ENCODE measurements around the gene KSR1. TPM values are rescaled to one million over a fixed set of nuclear protein-coding genes. Genes with fewer than 3 reads are reported as not detected.

The KSR1 gene
- total RNA-seq, 2 donors from 2014 or later: 13.9 to 16.5 TPM

- Histone ChIP-seq H3K9ac (ENCODE audit: low read depth in 2 of 2, low read length in 2 of 2) (no peak overlapping the region), H3K4me1 (peaks cover 5% of the 10 kb centered on the region), H3K36me3 (no peaks in the 10 kb centered on the region), H3K4me3 (no peak overlapping the region), H3K27me3 (no peaks in the 10 kb centered on the region), H3K9me3 (no peaks in the 10 kb centered on the region), H3K27ac (no peak overlapping the region)
- intact Hi-C loops (cut with DNase I): no loop called here
- no peak for DNase-seq
- TF ChIP-seq CTCF (IDR thresholded peaks at IDR 0.05): no peak
These were observed 96.1 kb downstream of the KSR1 start for GRCh38 chr17:27552276-27552732.

GRCh38 chr17:27553019-27553511 lies 96.8 kb downstream of the KSR1 start:
- no peaks in the 10 kb centered on the region for H3K27me3 ChIP-seq
- H3K4me3 ChIP-seq: no peak overlapping the region
- peaks cover 5% of the 10 kb centered on the region for H3K4me1 ChIP-seq
- TF ChIP-seq CTCF (IDR thresholded peaks at IDR 0.05): no peak
- intact Hi-C loops (cut with DNase I): no loop called here
- peak overlapping the region in 1 of 2 donors; percentile 30 for H3K9ac ChIP-seq (ENCODE audit: low read depth in 2 of 2, low read length in 2 of 2)
- H3K27ac ChIP-seq: no peak overlapping the region
- H3K9me3 ChIP-seq: no peaks in the 10 kb centered on the region
- no peaks in the 10 kb centered on the region for H3K36me3 ChIP-seq
- no peak for DNase-seq

- no peaks in the 10 kb centered on the region for H3K9me3 ChIP-seq
- peaks cover 5% of the 10 kb centered on the region for H3K4me1 ChIP-seq
- H3K27me3 ChIP-seq: no peaks in the 10 kb centered on the region
- no peak overlapping the region for H3K9ac ChIP-seq (ENCODE audit: low read depth in 2 of 2, low read length in 2 of 2)
- TF ChIP-seq CTCF (IDR thresholded peaks at IDR 0.05): no peak
- no peak for DNase-seq
- no peak overlapping the region for H3K4me3 ChIP-seq
- no peak overlapping the region for H3K27ac ChIP-seq
- intact Hi-C loops (cut with DNase I): no loop called here
- no peaks in the 10 kb centered on the region for H3K36me3 ChIP-seq
These were observed 97.9 kb downstream of the KSR1 start for GRCh38 chr17:27554152-27554551.

GRCh38 chr17:27554911-27555310 lies 98.7 kb downstream of the KSR1 start:
- TF ChIP-seq CTCF (IDR thresholded peaks at IDR 0.05): no peak
- Histone ChIP-seq H3K27me3 (no peaks in the 10 kb centered on the region), H3K9ac (ENCODE audit: low read depth in 2 of 2, low read length in 2 of 2) (no peak overlapping the region), H3K9me3 (no peaks in the 10 kb centered on the region), H3K27ac (no peak overlapping the region), H3K4me3 (no peak overlapping the region), H3K4me1 (peaks cover 13% of the 10 kb centered on the region), H3K36me3 (no peaks in the 10 kb centered on the region)
- no peak for DNase-seq
- intact Hi-C loops (cut with DNase I): no loop called here

GRCh38 chr17:27555339-27555738 lies 99.1 kb downstream of the KSR1 start:
- Histone ChIP-seq H3K9me3 (no peaks in the 10 kb centered on the region), H3K4me3 (no peak overlapping the region), H3K36me3 (no peaks in the 10 kb centered on the region), H3K27me3 (no peaks in the 10 kb centered on the region), H3K27ac (no peak overlapping the region), H3K9ac (ENCODE audit: low read depth in 2 of 2, low read length in 2 of 2) (no peak overlapping the region), H3K4me1 (peaks cover 16% of the 10 kb centered on the region)
- no peak for DNase-seq
- intact Hi-C loops (cut with DNase I): no loop called here
- no peak for TF ChIP-seq CTCF (IDR thresholded peaks at IDR 0.05)
